HepG2 (cell line): Measurements from ENCODE around the gene METTL16. TPM values are rescaled to one million over a fixed set of nuclear protein-coding genes. Genes with fewer than 3 reads are reported as not detected.

Experiments used
- FOXA1 ChIP-seq, 2 experiments: fragments of 450-650 bp in 1 of 2; sonication (generic) in 1 of 2; formaldehyde crosslinking in 1 of 2; IDR thresholded peaks; 2 replicates each; pipeline versions ENCODE4 v1.4.0 to v1.6.1; 2016 to 2020; ENCODE audit warnings: missing genetic modification reagents in 1 of 2
- FOXJ3 ChIP-seq: sonication (generic); formaldehyde crosslinking; IDR thresholded peaks from 2 replicates; pipeline ENCODE4 v1.4.0; 2020; ENCODE audit warnings: missing genetic modification reagents, mild to moderate bottlenecking, borderline replicate concordance
- GPN1 ChIP-seq: sonication (generic); formaldehyde crosslinking; IDR thresholded peaks from 2 replicates; pipeline ENCODE4 v1.5.1; 2020; ENCODE audit warnings: missing genetic modification reagents, borderline replicate concordance
- HCFC1 ChIP-seq: fragments of 150-350 bp; IDR thresholded peaks from 2 replicates; pipeline ENCODE4 v1.6.1; 2014; ENCODE audit warnings: low read depth, low read length
- HHEX ChIP-seq: IDR thresholded peaks from 2 replicates; pipeline ENCODE4 v1.6.1; 2016; ENCODE audit warnings: control low read depth
- MEIS2 ChIP-seq: sonication (generic); formaldehyde crosslinking; IDR thresholded peaks from 2 replicates; pipeline ENCODE4 v1.9.0; 2021; ENCODE audit warnings: mild to moderate bottlenecking, missing genetic modification reagents
- MYC ChIP-seq: sonication (generic); formaldehyde crosslinking; IDR thresholded peaks from 2 replicates; pipeline ENCODE4 v1.9.0; 2021; ENCODE audit warnings: missing genetic modification reagents, borderline replicate concordance
- RBAK ChIP-seq: sonication (generic); formaldehyde crosslinking; IDR thresholded peaks from 2 replicates; pipeline ENCODE4 v1.5.1; 2020; ENCODE audit warnings: mild to moderate bottlenecking, missing genetic modification reagents
- RBM22 ChIP-seq: fragments of 200-400 bp; formaldehyde crosslinking; optimal IDR thresholded peaks from 2 replicates; pipeline ENCODE3; 2017; ENCODE audit warnings: mild to moderate bottlenecking, low read length, moderate library complexity
- RFXANK ChIP-seq: IDR thresholded peaks from 2 replicates; pipeline ENCODE4 v1.6.1; 2016
- SKI ChIP-seq: fragments of 450-650 bp; IDR thresholded peaks from one replicate; pipeline ENCODE4 v1.6.1; 2018; ENCODE audit warnings: mild to moderate bottlenecking; ENCODE audit not compliant: partially characterized antibody
- ZBTB8A ChIP-seq: sonication (generic); formaldehyde crosslinking; IDR thresholded peaks from 2 replicates; pipeline ENCODE4 v1.4.0; 2020; ENCODE audit warnings: mild to moderate bottlenecking, low read depth, missing genetic modification reagents, borderline replicate concordance
- ZFYVE20 ChIP-seq: sonication (generic); formaldehyde crosslinking; IDR thresholded peaks from 2 replicates; pipeline ENCODE4 v1.8.0; 2023; ENCODE audit warnings: low read depth, mild to moderate bottlenecking, moderate library complexity, missing genetic modification reagents, borderline replicate concordance
- ZMYM3 ChIP-seq: sonication (generic); formaldehyde crosslinking; IDR thresholded peaks from 2 replicates; pipeline ENCODE4 v1.5.1; 2020; ENCODE audit warnings: mild to moderate bottlenecking, missing genetic modification reagents
- ZNF260 ChIP-seq: sonication (generic); formaldehyde crosslinking; IDR thresholded peaks from 2 replicates; pipeline ENCODE4 v1.4.0; 2020; ENCODE audit warnings: missing genetic modification reagents, low read depth, mild to moderate bottlenecking, borderline replicate concordance
- ZNF282 ChIP-seq: fragments of 450-650 bp; IDR thresholded peaks from 2 replicates; pipeline ENCODE4 v1.6.1; 2018; ENCODE audit not compliant: partially characterized antibody
- ZNF615 ChIP-seq: sonication (generic); formaldehyde crosslinking; IDR thresholded peaks from 2 replicates; pipeline ENCODE4 v1.5.0; 2020; ENCODE audit warnings: mild to moderate bottlenecking, missing genetic modification reagents, borderline replicate concordance
- ZNF678 ChIP-seq: sonication (generic); formaldehyde crosslinking; IDR thresholded peaks from 2 replicates; pipeline ENCODE4 v1.4.0; 2020; ENCODE audit warnings: mild to moderate bottlenecking, missing genetic modification reagents
- ZNF781 ChIP-seq: sonication (generic); formaldehyde crosslinking; IDR thresholded peaks from 2 replicates; pipeline ENCODE4 v1.5.1; 2020; ENCODE audit warnings: borderline replicate concordance, mild to moderate bottlenecking, missing genetic modification reagents; ENCODE audit errors: not compliant biosample characterization
- ZNF816 ChIP-seq: sonication (generic); formaldehyde crosslinking; IDR thresholded peaks from 2 replicates; pipeline ENCODE4 v1.8.0; 2022; ENCODE audit warnings: missing genetic modification reagents, mild to moderate bottlenecking, borderline replicate concordance
- polyA plus RNA-seq, 8 experiments: library from polyadenylated mRNA; depleted of rRNA in 3 of 8; stranded (reverse) in 7 of 8; unstranded in 1 of 8; fragments of >200 nt; fragmentation: Illumina TruSeq in 4 of 8; extraction: Trizol in 4 of 8; gene quantifications; 2 replicates each; pipeline versions ENCODE4 v1.2.1 to v1.2.3, GENCODE V29; 2011 to 2016; ENCODE audit warnings: low read depth in 4 of 8, missing spikeins in 1 of 8, mixed read lengths in 1 of 8; ENCODE audit not compliant: insufficient read depth in 1 of 8
- total RNA-seq, 5 experiments: library from RNA; depleted of rRNA; stranded (reverse); fragments of >200 nt; fragmentation: Illumina TruSeq; extraction: Trizol; gene quantifications; 2 replicates each; pipeline ENCODE4 v1.2.3, GENCODE V29; 2016; ENCODE audit warnings: low read depth in 1 of 5
- TF ChIP-seq, protein P1 (sequence below): IDR thresholded peaks from 2 replicates; pipeline ENCODE4 v1.6.1; 2012; ENCODE audit warnings: low read depth, low read length, improper control_type of control experiment
- TF ChIP-seq, protein P2 (sequence below): sonication (generic); formaldehyde crosslinking; IDR thresholded peaks from 2 replicates; pipeline ENCODE4 v1.4.0; 2020; ENCODE audit warnings: missing genetic modification reagents

METTL16 gene
- total and polyA plus RNA-seq, 2 of the 13 experiments (the other 11 are each of a cell fraction or from before 2014, with no cell fraction given) = 11.6 to 18.5 TPM

DNA sequence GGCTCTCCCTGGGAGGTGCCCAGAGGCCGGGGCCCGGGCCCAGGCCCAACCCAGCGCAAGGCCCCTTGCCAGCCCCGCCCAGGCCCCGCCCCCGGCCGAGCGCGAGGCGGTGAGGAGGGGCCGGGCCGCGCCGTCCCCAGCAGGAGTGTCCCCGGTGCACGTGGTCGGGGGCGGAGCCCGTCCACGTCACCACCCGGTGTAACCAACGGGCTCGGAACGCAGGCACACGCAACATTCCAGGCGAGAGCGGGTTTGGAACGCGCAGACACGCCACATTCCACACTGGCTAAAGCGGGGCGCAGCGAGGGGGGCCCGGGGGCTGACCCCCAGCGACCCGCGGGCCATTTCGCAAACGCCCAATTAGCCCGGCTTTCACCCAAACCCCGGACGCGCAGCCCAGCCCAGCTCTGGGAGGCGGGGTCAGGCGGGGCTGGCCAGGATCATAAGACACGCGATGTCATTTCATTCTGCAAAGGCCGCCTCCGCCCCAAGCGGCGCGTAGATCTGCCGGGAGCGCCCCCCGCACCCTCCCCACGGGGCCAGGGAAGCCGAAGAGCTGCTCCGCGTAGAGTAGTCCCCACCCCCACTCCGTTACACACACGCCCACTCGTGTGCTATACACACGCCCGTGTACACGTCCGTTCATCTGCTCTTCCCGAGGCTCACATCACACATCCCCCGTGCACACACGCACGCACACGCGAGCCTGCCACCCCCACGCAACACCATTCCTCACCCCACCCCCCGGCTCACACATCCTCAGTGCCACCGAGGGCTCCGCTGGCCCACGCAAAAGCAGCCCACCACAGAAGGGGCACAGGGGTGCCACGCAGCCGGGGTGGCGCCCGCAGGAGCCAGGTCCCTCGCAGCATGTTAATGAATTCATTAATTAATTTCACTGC lies 111.9 kb downstream of the METTL16 start (continued):
- TF ChIP-seq ZBTB8A (no peak), HHEX (no peak), RFXANK (CRISPR knock-in tag) (no peak), RBAK (CRISPR knock-in tag) (no peak), ZMYM3 (CRISPR knock-in tag) (no peak), ZFYVE20 (no peak), MEIS2 (CRISPR knock-in tag) (peak; percentile 76; the same call in 1 of the 2 replicates), MYC (peak; percentile 94), ZNF260 (no peak), HCFC1 (no peak), ZNF282 (no peak), ZNF781 (CRISPR knock-in tag) (peak; percentile 53), ZNF615 (CRISPR knock-in tag) (no peak), FOXA1 (IDR thresholded peaks at IDR 0.05) (no peak), FOXA1 (CRISPR knock-in tag; IDR thresholded peaks at IDR 0.05) (0 out of 2 replicates have a peak, but pooled peaks have one; percentile 24), FOXJ3 (CRISPR knock-in tag) (peak; percentile 38; the same call in 1 of the 2 replicates), RBM22 (no peak), SKI (peak; percentile 83), GPN1 (CRISPR knock-in tag) (no peak), ZNF816 (no peak), ZNF678 (CRISPR knock-in tag) (no peak)
- TF ChIP-seq, protein P1, sequence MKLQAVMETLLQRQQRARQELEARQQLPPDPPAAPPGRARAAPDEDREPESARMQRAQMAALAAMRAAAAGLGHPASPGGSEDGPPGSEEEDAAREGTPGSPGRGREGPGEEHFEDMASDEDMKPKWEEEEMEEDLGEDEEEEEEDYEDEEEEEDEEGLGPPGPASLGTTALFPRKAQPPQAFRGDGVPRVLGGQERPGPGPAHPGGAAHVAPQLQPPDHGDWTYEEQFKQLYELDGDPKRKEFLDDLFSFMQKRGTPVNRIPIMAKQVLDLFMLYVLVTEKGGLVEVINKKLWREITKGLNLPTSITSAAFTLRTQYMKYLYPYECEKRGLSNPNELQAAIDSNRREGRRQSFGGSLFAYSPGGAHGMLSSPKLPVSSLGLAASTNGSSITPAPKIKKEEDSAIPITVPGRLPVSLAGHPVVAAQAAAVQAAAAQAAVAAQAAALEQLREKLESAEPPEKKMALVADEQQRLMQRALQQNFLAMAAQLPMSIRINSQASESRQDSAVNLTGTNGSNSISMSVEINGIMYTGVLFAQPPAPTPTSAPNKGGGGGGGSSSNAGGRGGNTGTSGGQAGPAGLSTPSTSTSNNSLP = no peak
- TF ChIP-seq, protein P2, sequence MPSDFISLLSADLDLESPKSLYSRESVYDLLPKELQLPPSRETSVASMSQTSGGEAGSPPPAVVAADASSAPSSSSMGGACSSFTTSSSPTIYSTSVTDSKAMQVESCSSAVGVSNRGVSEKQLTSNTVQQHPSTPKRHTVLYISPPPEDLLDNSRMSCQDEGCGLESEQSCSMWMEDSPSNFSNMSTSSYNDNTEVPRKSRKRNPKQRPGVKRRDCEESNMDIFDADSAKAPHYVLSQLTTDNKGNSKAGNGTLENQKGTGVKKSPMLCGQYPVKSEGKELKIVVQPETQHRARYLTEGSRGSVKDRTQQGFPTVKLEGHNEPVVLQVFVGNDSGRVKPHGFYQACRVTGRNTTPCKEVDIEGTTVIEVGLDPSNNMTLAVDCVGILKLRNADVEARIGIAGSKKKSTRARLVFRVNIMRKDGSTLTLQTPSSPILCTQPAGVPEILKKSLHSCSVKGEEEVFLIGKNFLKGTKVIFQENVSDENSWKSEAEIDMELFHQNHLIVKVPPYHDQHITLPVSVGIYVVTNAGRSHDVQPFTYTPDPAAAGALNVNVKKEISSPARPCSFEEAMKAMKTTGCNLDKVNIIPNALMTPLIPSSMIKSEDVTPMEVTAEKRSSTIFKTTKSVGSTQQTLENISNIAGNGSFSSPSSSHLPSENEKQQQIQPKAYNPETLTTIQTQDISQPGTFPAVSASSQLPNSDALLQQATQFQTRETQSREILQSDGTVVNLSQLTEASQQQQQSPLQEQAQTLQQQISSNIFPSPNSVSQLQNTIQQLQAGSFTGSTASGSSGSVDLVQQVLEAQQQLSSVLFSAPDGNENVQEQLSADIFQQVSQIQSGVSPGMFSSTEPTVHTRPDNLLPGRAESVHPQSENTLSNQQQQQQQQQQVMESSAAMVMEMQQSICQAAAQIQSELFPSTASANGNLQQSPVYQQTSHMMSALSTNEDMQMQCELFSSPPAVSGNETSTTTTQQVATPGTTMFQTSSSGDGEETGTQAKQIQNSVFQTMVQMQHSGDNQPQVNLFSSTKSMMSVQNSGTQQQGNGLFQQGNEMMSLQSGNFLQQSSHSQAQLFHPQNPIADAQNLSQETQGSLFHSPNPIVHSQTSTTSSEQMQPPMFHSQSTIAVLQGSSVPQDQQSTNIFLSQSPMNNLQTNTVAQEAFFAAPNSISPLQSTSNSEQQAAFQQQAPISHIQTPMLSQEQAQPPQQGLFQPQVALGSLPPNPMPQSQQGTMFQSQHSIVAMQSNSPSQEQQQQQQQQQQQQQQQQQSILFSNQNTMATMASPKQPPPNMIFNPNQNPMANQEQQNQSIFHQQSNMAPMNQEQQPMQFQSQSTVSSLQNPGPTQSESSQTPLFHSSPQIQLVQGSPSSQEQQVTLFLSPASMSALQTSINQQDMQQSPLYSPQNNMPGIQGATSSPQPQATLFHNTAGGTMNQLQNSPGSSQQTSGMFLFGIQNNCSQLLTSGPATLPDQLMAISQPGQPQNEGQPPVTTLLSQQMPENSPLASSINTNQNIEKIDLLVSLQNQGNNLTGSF (CRISPR knock-in tag) = 0 out of 2 replicates have a peak, but pooled peaks have one; percentile 40
